NCI-H2107 treated with DMSO at 0.1 percent for 48 hours (cell line): ENCODE results near the gene ASB10.

ENCODE experiments used
- DNase-seq: peaks from one replicate; lab custom pipeline; 2025; ENCODE audit not compliant: unreplicated experiment; lab: John Stamatoyannopoulos, UW

The ASB10 gene

GRCh38 chr7:151189038-151189437, 2.0 kb upstream of the ASB10 start:
- DNase-seq: no peak

GRCh38 chr7:151188252-151188542, 1.1 kb upstream of the ASB10 start:
- DNase-seq: no peak

DNA sequence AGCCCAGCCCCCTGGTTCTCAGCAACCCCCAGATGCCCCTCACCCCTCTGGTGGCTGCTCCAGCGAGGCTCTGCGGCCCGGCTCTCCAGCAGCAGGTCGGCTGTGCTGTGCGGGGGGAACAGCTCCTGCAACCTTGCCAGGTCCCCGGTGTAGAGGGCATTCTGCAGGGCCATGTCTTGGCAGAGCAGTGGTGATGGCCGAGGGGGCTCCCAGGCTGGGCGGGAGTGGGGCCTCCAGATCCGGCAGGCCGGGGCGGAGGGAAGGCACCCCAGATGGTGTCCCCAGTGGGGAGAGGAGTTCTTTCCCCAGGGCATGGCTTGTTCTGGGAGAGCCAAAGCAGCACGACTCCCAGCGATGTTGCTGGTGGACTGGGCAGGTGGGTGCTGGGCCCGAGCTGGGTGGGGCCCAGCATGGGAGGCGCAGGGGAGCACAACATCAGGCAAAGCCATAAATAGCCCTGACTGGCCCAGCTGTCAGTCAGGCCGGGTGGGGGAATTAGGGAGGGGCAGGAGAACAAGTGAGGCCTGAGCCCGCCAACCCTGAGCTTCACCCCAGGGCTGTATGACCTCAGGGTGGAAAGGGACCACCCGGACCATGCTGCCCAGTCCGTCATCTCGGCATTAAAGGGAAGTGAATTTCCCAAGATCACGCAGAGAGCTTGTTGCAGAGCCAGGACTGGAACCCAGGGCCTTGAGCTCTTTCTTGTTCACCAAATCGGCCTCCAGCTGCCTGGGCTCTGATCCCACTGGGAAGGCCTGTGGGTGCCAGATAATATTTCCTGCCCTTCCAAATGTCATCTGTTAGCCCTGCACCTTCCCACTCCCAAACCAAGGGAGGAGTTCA, 580 bp upstream of the ASB10 start:
- DNase-seq: no peak

DNA sequence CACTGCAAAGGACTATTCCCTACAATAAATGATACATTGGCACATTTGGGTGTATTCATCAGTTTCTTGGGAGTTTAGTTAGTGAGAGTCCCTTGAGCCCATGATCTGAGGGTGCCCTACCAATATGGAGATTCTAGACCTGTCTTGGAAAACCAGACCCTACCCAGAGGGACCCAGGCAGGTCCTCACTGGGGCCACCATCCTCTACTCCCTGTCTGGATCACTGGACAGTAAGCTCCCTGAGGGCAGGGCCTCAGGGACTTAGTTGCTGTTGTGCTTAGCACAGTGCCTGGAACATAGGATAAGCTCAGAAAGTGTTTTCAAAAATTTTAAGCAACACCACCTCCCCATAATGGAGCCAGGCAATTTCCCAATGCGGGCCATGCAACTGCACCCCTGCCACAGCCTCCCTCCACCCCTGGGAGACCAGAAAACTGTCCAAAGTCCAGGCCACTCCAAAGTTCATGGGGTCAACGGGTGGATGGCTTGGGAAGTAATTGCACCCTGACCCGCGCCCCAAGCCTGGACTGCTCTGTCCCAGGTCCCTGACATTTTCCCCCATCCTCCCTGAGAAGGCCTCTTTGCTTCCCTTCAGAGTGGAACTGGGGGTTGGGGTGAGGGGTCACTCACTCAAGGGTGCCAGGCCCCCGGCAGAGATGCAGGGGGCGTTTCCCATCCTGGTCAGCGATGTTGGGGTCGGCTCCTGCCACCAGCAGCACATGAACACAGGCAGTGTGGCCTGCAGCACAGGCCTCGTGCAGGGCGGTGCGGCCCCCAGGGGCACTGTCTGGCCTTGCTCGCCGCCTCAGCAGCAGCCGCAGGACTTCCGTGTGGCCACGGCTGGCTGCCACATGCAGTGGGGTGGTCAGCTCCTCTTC, 1.0 kb downstream of the ASB10 start:
- DNase-seq: no peak

DNA sequence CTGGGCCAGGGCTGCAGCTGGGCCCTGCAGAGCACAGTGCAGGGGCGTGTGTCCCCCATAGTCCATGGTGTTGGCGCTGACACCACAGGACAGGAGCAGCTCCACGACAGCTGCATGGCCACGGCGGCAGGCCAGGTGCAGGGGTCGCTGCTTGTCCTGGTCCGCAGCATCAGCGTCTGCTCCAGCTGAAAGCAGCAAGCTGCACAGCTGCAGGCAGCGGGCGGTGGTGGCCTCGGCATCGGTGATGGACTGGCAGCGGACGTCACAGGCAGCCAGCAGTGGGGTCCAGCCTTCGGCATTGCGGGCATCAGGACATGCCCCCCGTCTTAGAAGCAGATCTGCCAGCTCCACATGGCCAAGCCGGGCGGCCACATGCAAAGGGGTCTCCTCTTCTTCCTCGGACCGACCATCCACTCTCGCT, 6.0 kb downstream of the ASB10 start:
- DNase-seq: no peak

DNA sequence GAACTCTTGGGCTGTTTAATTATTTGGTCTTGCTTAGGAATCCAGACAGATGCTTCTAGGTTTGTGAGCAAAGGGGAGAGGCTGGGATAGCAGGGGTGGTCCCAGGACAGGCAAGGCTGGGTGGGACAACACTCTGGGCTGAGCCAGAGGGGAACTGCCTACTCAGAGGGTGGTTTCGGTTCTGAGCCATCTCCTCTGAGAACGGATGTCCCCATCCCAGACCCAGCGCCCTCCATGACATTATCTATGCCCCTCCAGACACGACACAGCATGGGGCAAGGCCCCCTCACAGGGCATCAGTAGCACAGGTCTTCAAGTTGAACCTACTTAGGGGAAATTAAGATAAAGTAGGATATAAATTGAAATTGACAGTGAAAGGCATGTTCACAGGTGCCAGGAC, 7.1 kb downstream of the ASB10 start:
- DNase-seq: no peak

- no peak for DNase-seq
Observed at GRCh38 chr7:151179287-151179860, 7.7 kb downstream of the ASB10 start.

GRCh38 chr7:151178831-151179230, 8.2 kb downstream of the ASB10 start:
- DNase-seq: no peak

DNA sequence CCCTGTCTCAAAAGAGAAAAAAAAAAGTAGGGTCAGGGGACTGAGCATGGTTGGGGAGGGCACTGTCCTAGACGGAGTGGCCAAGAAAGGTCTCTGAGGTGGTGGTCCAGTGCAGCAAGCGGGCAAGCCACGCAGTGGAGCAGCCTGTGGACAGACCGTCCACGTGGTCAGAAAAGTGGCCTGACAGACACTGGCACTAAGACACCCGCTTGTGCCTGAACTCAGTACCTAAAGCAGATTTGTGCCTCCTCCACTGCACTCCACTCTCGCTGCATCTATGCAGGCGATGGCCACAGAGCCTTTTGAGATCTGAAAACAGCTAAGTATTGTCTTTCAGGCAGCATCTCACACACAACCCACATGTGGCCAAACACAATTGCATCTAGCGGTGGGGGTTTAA, 8.8 kb downstream of the ASB10 start:
- no peak for DNase-seq

DNA sequence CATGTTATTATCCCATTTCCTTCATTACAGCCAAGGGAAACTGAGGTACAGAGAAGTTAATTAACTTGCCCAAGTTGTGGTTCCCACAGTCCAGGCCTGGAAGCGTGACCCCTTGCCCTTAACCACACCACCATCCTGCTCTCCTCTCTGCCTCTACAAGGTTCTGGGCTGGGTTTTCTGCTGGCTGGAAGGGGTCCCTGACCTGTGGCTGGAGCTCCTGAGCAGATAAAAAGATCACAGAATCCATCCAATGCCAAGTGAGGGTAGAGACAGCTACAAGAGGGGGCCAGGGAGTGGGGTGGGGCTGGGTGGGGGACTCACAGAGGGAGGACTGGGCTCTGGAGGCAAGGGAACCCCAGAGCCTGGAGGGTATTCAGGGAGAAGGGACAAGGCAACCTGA, 9.7 kb downstream of the ASB10 start:
- DNase-seq: no peak

GRCh38 chr7:151176401-151176800, 10.6 kb downstream of the ASB10 start:
- DNase-seq: no peak

- DNase-seq: no peak
Observed at GRCh38 chr7:151175793-151176311, 11.2 kb downstream of the ASB10 start.

DNA sequence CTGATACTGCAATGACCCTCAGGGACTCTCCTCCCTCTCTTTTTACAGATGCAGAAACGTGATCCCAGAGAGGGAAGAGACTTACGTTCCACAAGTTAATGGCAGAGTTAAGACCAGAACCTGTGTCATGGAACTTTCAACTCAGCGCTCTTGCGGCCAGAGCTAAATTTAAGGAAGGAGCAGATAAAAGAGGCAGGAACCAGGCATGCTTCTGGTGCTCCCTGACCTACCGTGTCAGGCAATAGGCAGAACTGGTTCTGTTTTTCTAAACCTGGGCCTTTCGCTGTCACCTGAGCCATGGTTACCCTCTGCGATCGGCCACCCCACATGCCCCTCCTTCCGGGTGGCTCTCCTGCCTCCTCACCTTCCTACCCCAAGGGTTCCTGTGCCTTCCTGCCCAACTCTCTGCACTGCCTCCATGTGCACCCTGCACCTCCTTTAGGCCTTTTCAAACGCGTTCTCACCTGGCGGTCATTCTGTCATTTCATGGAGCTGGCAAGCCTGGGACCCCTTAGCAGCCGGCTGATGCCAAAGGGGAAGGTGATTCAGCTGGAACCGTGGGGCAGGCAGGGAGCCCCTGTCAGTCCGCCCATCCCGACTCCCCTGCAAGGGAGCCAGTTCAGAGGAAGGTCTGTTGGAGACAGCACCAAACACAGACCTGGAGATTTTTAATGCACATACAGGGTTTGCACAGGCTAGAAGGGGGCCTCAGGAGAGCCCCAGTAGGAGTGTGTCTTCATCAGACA, 11.8 kb downstream of the ASB10 start:
- no peak for DNase-seq

DNA sequence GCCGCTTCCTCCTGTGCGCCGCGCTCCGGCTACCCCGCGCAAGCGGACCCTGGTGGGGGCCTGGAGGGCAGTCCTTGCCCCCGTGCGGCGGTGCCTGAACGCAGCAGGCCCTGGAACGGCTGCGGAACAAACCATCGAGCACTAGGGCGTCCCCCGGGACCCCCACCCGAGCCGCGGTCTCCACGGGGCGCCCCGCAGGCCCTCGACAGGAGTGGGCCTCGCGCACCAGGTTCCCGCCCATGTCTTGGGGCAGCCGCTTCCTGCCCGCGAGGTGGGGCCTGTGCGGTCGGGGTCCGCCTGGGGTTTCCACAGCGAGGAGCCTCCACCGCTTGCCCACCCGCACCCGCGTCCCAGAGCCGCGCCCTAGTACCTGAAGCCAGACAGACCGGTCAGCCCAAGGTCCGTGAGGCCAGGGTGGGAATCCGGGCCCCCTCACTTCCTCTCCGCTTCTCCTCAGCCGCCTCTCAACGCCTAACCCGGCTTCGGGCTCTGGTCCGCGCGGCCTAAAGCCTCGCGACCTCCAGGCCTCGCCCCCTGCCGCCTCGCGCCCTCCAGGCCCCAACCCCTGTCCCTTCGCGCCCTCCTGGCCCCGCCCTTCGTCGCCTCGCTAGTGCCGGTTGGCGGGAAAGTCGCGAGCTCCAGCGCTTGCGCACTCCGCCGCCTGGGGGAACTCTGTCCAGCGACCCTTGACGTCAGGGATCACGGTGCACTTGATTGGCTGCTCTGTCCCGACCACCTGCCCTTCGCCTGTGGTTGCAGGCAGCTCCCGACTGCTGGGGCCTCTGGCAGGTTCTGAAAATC, 12.6 kb downstream of the ASB10 start:
- no peak for DNase-seq

GRCh38 chr7:151173386-151174245, 13.4 kb downstream of the ASB10 start:
- no peak for DNase-seq

GRCh38 chr7:151172273-151173141, 14.5 kb downstream of the ASB10 start:
- peak; percentile 24 for DNase-seq

DNA sequence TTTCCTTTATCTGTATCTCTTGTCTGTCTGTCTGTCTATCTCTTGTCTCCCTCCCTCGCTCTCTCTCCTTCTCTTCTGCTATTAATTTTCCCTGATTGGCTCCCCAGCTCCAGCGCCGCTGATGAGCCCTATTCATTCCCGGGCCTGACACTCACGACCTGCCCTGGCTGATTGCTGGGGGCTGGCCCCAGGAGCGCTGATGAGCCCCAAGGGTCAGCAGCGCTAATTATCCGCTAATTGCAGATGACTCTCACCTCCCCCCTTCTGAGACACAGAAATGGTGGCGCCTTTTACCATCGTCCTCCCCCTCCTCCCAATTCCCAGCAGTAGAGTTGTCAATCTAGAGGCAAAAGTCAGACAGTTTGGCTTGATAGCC, 18.3 kb downstream of the ASB10 start:
- no peak for DNase-seq

DNA sequence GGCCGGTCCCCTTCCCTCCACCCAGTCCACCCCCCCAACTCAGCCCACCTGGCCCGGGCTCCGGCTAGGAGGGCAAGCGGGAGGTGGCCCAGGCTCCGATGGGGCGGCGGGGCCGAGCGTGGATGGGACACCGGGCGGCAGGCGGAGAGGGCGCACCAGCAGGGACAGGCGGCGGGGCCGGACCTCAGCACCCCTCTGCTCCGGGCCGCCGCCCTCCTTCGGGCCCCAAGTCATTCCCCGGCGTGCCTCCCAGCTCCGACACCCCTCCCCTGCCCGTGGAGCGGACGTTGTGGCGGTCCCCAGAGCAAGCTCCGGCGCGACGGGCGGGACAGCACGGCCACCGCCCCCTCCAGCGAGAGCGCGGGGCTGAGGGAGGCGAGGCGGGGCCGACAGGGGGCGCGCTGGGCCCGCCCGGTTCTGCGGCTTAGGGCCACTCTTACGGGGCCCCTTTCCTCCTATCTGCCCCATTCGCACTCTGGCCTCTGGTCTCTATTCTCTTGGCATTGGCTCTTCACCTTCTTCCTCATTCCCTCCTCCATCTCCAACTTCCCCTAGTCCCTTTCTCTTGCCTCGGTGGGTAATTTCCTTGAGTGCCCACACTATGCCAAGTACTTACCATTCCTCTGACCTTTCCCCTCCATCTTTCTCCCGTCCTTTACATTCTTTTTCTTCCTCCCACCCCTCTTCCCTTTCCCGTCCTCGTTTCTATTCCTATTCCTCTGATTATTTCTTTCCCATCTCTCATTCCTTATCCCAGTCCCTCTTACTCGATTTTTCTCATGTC, 18.9 kb downstream of the ASB10 start:
- DNase-seq: no peak
